Measurements from ENCODE around the gene COX4I2.
A peak's percentile ranks its signal among the peaks of the same experiment; 100 is the strongest.

COX4I2 gene

DNA sequence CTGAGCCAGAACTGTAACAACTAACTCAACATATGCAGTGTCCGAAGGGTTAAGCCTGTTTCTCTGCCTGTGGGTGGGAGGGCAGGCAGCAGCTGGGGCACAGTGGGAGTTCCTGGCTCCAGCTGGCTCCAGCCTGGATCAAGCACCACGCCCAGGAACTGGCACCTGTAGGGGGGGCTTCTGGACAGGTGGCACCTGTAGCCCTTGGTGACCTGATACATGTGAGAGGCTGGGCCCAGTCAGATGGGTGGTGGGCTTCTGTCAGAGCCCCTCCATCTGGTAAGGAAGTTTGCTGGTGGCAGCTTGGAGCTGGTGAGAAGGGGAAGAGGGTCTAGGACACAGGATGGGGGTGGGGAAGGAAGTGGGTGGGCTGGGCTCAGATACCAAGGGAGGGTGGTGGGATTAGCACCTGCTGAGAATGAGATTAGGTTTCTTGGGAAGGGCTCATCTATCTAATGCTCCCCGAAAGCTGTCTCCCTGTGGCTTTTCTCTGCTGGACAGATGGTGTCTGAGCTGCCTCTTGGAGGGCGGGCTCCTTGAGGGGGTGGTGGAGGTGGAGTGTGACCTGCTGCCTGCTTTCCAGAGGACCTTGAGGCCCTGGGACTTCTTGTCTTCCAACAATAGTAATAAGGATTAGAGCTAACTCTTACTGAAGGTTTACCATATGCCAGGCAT is 56.4 kb downstream of the COX4I2 start (continued):
- TF ChIP-seq ZNF792 (tag by site-specific recombination; IDR thresholded peaks at IDR 0.05) (no peak), SETDB1 (IDR thresholded peaks at IDR 0.05; ENCODE audit: insufficient read length, low read length) (no peak), ZNF202 (tag by site-specific recombination; IDR thresholded peaks at IDR 0.05; ENCODE audit: borderline replicate concordance) (no peak), SCRT1 (tag by site-specific recombination; IDR thresholded peaks at IDR 0.05; ENCODE audit: borderline replicate concordance) (peak; percentile 88)
